MV-4-11 (cell line): ENCODE data around the gene YPEL2.
A peak's percentile ranks its signal among the peaks of the same experiment; 100 is the strongest.

Experiments
- DNase-seq: peaks from one replicate; lab custom pipeline; 2025; lab: John Stamatoyannopoulos, UW

Gene YPEL2

DNA sequence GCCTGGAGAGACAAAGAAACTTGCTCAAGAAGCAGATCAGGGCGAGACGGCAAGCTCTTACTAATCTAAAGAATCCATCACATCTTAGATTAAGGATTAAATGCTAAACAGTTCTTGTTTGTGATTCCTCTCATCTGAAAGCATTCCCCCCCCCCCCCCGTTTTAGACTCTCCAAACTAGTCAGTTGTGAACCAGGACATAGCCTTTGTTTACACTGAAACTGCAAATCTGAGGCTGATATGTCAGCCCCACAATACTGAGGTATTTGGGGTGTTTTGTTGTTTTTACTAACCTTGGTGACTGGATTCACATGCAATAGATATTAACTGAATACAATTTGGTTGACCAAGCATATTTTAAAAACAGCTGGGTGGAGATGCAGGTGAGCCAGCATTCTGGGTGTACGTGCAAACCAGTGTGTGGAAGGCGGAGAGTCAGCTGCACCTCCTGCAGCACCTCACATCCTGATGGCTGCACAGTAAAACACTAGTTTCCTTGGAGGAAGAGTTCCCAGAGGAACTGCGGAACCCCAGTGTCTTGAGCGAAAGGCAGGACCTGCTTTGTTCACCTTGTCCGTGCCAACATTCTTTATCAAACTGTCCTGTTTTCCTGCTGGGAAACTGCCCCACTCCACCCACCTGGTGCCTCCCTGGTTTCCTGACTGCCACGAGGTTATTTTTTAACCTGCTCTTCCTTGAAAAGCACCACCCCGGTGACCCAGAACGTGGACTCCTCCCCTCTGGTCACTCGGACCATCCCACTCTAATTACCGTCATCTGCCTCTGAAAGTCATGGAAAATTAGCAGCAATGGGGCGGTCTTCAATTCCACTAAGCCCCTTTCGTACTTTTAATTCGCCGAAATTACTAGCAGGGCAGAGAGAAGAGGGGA, 1.2 kb upstream of the YPEL2 start:
- DNase-seq: no peak

GRCh38 chr17:59331929-59332748, 684 bp downstream of the YPEL2 start:
- no peak for DNase-seq

DNA sequence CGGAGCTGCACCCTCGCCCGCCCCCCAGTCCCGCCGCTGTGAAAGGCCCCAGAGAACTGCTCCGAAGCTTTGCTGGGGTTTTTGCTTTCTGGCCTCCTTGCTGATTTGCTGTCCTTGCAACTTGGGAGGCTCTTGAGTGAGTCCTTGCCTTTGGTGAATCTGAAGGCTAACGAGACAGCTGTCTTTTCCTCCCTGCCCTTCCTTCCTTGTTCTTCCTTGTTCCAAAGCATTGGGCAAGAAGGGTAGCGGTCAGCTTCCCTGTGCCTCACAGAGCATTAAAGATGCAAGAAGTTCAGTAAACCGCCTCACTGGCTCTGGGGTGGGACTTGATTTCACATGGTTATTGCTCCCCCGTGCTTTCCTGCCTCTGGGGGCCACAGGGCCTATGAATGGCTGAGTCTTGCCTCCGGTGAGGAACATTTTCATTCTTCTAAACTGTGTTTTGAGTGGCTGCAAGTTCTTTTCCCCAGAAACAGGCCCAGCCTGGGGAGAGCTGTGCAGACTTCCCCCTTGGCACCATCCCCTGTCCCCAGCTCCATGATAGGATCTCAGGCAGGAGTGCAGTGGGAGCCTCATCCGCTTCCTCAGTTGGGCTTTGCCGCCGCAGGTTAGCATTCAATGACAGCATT, 1.4 kb downstream of the YPEL2 start:
- DNase-seq: peak; percentile 48

GRCh38 chr17:59333836-59334235, 2.4 kb downstream of the YPEL2 start:
- DNase-seq: no peak

- no peak for DNase-seq
Measured at GRCh38 chr17:59335685-59336084, 4.2 kb downstream of the YPEL2 start.

DNA sequence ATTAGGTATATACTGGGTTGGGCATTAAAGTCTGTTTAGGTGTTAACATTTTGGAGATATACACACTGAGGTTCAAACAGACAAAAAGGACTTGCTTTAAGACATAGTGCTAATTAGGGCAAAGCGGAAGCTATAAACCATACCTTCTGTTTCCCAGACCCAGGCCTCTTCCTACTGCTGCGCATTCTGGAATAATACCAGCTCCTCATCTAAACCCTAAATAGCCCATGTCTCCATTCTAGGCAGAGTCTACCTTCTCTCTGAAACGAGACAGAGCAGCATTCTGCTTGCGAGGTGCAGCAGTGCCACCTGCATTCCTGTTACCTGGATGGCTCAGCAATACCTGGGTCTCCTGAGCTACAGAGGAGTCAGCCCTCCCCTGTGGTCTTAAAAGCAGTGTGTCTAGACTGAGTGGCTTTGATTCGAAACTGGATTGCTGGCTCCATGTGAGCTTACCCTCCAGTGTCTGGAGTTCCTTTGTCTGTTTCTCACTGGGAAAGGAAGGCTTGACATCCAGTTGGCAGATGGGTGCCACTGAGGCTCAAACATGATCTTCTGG, 6.4 kb downstream of the YPEL2 start:
- DNase-seq: no peak

- no peak for DNase-seq
Measured at GRCh38 chr17:59338498-59338897, 7.0 kb downstream of the YPEL2 start.

DNA sequence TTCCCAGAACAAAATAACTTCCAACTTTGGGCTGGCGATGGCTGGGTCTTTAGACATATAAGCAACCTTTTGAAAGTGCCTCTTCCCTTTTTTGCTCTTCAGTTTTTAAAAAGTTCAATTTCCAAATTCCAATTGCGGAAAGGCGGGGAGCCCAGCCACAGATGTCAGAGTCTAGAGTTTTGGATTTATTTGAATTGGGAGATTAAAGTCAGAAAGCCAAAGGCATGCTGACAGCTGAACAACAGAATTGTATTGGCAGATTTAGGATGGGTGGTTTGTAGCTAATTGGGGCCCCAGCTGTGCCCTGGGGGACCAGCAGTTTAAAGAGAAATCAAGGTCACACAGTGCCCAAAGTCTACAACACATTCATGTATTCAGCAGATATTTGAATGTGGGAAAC, 10.5 kb downstream of the YPEL2 start:
- peak; percentile 3 for DNase-seq

GRCh38 chr17:59342681-59343131, 11.3 kb downstream of the YPEL2 start:
- no peak for DNase-seq

- no peak for DNase-seq
Measured at GRCh38 chr17:59345476-59345875, 14.0 kb downstream of the YPEL2 start.

GRCh38 chr17:59346341-59346740, 14.9 kb downstream of the YPEL2 start:
- DNase-seq: no peak

DNA sequence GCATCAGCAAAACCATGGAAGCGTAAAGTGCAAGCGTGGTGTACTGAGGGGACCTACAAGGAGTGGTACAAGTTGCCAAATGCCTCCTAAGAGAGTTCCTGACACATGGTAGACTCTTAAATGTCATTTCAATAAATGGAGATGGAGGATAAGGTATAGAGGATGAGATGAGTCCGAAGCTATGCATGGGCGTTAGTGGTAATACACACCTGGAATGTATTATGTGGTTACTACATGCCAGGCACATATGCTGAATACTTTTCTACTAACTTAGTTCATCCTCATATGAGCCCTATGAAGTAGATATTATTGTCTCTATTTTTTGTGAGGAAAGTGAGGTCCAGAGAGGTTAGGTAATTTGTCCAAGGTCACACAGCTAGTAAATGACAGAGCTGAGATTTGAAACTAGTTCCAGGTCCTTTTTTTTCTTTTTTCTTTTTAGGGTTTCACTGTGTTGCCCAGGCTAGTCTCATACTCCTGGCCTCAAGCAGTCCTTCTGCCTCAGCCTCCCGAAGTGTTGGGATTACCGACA, 15.5 kb downstream of the YPEL2 start:
- no peak for DNase-seq

DNA sequence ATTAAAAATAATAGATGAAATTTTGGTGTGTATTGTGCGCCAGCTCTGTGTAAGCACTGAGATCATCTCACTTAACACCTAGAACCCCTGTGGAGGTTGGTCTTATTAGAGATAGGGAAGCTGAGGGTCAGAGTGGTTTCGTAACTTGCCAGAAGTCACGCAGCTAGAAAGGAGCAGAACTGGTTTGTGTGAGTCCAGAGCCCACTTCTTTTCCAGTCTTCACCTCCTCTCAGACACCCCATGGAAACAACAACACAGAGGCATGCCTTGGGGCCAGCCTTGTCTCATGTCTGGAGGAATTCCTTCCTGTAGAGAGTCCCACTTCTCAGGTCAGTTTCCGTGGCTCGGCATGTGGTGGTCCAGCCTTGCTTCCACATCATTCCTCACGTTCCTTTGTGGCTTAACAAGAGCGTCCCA, 16.5 kb downstream of the YPEL2 start:
- peak; percentile 63 for DNase-seq

GRCh38 chr17:59349178-59349577, 17.7 kb downstream of the YPEL2 start:
- DNase-seq: no peak

- DNase-seq: no peak
Measured at GRCh38 chr17:59353106-59353854, 21.8 kb downstream of the YPEL2 start.

DNA sequence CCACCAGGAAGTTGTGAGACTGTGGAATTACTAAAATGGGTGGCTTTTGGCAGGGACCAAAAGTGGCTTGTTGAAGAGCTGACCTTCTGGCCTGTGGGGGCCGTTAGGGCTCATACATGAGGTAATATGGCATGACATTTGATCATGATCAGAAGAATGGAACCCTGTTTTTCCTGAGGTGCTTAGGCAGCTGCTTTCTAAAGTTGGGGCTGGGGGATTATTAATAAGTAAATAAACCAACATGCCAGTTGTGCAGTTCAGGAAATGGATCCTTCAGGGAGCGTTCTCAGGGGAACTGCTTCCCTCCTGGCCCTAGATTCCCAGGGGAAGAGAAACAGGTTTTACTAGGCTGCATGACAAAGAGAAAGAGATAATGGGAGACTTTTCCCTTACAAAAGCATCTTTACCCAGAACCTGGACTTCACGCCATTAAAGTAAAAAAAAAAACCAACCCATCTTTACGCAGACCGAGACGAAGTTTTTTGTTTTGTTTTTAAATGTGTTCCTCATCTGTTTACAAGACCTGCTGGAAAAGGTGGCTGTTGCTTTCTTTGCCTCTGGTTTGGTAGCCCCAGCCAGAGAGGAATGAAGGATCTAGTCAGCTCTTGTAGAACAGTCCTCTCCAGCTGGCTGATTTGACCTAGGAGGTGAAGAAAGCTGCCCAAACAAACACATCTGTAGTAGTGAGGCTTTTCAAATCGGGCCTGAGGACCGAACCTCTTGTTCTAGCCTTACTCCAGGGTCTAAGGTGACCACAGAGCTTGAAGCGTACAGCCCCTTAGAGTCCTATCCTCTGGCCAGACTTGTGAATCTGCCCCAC, 22.7 kb downstream of the YPEL2 start:
- no peak for DNase-seq

DNA sequence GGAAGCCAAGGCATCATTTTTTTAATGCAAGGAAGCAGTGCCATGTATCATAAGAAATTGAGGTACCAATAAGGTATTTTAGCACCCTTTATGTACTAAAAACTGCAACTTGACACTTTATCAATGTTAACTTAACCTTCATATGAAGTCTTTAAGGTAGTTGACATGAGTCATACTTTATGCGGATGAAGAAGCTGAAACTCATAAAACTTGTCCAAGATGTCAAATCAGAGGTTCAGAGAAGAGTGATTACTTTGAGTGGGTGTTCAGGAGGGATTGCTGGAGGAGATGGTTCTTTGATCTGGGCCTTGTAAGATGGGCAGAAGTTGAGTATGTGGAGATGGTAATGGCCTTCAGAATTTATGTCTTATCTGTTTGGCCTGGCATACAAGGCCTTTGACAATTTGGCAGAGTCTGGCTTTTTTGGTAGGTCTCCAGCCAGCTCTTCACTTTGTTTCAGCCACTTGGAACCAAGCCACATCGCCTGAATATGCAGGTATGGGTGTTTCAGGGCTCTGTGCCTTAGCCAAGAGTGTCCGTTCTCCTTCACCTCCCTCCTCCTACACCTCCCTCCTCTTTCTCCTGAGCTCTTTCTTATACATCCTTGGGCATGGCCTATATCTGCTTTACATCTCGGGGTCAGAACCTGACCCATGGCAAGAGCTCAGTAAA, 23.7 kb downstream of the YPEL2 start:
- DNase-seq: no peak

GRCh38 chr17:59355702-59356325, 24.4 kb downstream of the YPEL2 start:
- DNase-seq: no peak

GRCh38 chr17:59356543-59357218, 25.2 kb downstream of the YPEL2 start:
- no peak for DNase-seq
